Measurements from ENCODE around the gene PRODH2. TPM values are rescaled to one million over a fixed set of nuclear protein-coding genes. Genes with fewer than 3 reads are reported as not detected.

Gene PRODH2
- total and polyA plus RNA-seq, 10 of the 15 experiments (the other 5 are each of a cell fraction or from before 2014, with no cell fraction given): 0.07 TPM; not detected in 9

DNA sequence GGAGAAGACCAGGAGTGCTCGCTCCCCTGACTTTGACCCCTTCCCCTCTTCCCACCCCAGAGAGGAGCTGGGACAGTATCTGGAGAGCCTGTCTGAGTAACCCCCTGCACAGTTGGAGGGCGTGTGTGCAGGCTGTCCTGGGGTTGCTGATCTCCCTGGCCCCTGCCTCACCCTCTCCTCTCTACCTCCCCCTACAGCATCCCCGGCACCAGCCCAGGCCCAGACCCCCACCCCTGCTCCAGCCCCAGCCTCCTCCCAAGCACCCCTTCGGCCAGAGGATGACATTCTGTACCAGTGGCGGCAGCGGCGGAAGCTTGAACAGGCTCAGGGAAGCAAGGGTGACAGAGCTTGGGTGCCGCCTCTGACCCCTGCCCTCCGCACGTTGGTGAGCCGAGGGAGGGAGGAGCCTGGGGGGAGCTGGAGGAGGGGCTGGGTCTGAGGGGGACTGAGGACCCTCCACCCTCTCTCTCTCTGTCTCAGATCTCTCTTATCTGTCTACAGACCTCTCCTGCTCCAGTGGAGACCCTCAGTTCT, 46.0 kb downstream of the PRODH2 start:
- no peak for DNase-seq (ENCODE audit: low read depth, low spot score)
- no peak for ATAC-seq
- ChIA-PET SMC1A (ENCODE audit: uncharacterized antibody, unreplicated experiment) (no interaction called here), CTCF (no interaction called here), RAD21 (ENCODE audit: unreplicated experiment) (no interaction called here), POLR2A (no interaction called here)
- Histone ChIP-seq H3K4me3 (no peak overlapping the region), H3K4me2 (ENCODE audit: control insufficient read depth, insufficient read depth) (no peak overlapping the region), H3K9me3 (replicated peaks; ENCODE audit: control insufficient read depth, insufficient read depth, low read length) (no peaks in the 10 kb centered on the region), H4K20me1 (ENCODE audit: control insufficient read depth, insufficient read depth) (no peaks in the 10 kb centered on the region), H3K27ac (ENCODE audit: control insufficient read depth, insufficient read depth) (no peak overlapping the region), H3K79me2 (ENCODE audit: control insufficient read depth, insufficient read depth, low read length) (no peaks in the 10 kb centered on the region), H3K9ac (ENCODE audit: control insufficient read depth, insufficient read depth, low read length) (no peak overlapping the region), H3K27me3 (replicated peaks in 1 of 2; ENCODE audit: control insufficient read depth in 2 of 2, insufficient read depth in 2 of 2, low read length in 1 of 2) (no peaks in the 10 kb centered on the region), H2AFZ (ENCODE audit: control insufficient read depth, low read depth, low read length) (no peak overlapping the region), H3K36me3 (ENCODE audit: control insufficient read depth in 2 of 2, insufficient read depth in 2 of 2, low read length in 1 of 2) (peaks cover 1 to 13% of the 10 kb centered on the region in 2 experiments; a peak in 2 of 4 replicates), H3K4me1 (ENCODE audit: control insufficient read depth, insufficient read depth, low read length) (no peaks in the 10 kb centered on the region)
- 90% methylated on average over 10 of the region's 11 CpGs for WGBS (ENCODE audit: insufficient coverage, insufficient replicate concordance, low lambda C conversion rate, missing lambda C conversion rate)
- intact Hi-C loops (cut with micrococcal nuclease; ENCODE audit: unreplicated experiment) (no loop called here), in situ Hi-C loops (cut with MboI) (no loop called here)
- TF ChIP-seq, protein P1, sequence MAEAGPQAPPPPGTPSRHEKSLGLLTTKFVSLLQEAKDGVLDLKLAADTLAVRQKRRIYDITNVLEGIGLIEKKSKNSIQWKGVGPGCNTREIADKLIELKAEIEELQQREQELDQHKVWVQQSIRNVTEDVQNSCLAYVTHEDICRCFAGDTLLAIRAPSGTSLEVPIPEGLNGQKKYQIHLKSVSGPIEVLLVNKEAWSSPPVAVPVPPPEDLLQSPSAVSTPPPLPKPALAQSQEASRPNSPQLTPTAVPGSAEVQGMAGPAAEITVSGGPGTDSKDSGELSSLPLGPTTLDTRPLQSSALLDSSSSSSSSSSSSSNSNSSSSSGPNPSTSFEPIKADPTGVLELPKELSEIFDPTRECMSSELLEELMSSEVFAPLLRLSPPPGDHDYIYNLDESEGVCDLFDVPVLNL (IDR thresholded peaks at IDR 0.05; ENCODE audit: low read depth, low read length): no peak
- TF ChIP-seq POLR2A (IDR thresholded peaks at IDR 0.05; ENCODE audit: low read depth, low read length): no peak; the same call in 1 of the 2 replicates
- TF ChIP-seq, protein P2, sequence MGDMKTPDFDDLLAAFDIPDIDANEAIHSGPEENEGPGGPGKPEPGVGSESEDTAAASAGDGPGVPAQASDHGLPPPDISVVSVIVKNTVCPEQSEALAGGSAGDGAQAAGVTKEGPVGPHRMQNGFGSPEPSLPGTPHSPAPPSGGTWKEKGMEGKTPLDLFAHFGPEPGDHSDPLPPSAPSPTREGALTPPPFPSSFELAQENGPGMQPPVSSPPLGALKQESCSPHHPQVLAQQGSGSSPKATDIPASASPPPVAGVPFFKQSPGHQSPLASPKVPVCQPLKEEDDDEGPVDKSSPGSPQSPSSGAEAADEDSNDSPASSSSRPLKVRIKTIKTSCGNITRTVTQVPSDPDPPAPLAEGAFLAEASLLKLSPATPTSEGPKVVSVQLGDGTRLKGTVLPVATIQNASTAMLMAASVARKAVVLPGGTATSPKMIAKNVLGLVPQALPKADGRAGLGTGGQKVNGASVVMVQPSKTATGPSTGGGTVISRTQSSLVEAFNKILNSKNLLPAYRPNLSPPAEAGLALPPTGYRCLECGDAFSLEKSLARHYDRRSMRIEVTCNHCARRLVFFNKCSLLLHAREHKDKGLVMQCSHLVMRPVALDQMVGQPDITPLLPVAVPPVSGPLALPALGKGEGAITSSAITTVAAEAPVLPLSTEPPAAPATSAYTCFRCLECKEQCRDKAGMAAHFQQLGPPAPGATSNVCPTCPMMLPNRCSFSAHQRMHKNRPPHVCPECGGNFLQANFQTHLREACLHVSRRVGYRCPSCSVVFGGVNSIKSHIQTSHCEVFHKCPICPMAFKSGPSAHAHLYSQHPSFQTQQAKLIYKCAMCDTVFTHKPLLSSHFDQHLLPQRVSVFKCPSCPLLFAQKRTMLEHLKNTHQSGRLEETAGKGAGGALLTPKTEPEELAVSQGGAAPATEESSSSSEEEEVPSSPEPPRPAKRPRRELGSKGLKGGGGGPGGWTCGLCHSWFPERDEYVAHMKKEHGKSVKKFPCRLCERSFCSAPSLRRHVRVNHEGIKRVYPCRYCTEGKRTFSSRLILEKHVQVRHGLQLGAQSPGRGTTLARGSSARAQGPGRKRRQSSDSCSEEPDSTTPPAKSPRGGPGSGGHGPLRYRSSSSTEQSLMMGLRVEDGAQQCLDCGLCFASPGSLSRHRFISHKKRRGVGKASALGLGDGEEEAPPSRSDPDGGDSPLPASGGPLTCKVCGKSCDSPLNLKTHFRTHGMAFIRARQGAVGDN (IDR thresholded peaks at IDR 0.05): no peak
- no peak for TF ChIP-seq MTA2 (IDR thresholded peaks at IDR 0.05; ENCODE audit: low read depth)
- no peak for TF ChIP-seq STAT3 (IDR thresholded peaks at IDR 0.05; ENCODE audit: low read depth, low read length)
- no peak for TF ChIP-seq SIX5 (IDR thresholded peaks at IDR 0.05; ENCODE audit: low read depth, low read length, severe bottlenecking)
- TF ChIP-seq SIN3A (IDR thresholded peaks at IDR 0.05; ENCODE audit: low read depth, low read length): no peak
- no peak for TF ChIP-seq PRDM15 (CRISPR knock-in tag; IDR thresholded peaks at IDR 0.05)
- TF ChIP-seq PAX5 (IDR thresholded peaks at IDR 0.05; ENCODE audit: borderline replicate concordance, low read depth, low read length): no peak
- BruUV-seq (replicated peaks): no TSS peak
- FAIRE-seq: no peak
